Endometrium (tissue), 2 donors: Measurements from ENCODE around the gene CELF2.

Source experiments
- FAIRE-seq: peaks from 2 replicates; lab custom pipeline; 2012; peaks lifted over from hg19 to GRCh38; lab: Jason Lieb, UNC
- donor health status: control.
- donor health status: control.

The CELF2 gene

DNA sequence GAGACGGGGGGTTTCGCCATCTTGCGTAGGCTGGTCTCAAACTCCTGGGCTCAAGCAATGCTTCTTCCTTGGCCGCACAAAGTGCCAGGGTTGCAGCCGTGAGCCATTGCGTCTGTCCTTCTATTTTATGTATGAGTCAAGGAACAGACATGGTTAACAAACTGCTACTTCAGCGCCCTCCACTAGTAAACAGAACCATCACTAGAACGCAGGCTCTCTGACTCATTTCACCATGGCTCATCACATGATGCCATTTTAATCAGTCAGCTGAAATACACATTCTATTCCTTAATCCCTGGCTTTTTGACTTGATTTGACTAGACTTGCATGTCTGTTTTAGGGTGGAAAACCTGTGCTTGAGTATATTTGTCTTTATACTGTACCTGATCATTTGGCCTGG is 41.3 kb downstream of the CELF2 start:
- FAIRE-seq: no peak

DNA sequence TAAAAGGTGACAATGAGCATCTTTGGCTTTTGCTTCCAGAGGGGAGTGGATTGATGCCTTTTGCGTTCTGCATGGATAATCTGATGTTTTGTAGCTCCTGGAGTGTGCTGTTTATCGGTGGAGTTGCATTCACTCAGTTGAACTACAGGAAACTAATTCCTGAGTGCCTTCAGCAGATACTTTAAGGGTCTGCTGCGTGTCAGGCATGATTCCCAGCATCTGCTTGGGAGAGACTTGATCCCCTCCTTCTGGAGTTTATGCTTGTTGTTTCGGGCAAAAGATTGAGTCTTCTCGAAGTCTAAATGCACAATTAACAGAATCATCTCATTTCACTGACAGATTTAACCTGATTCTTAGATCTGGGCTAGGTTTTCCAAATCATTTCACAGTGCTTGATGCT is 46.2 kb downstream of the CELF2 start:
- no peak for FAIRE-seq

DNA sequence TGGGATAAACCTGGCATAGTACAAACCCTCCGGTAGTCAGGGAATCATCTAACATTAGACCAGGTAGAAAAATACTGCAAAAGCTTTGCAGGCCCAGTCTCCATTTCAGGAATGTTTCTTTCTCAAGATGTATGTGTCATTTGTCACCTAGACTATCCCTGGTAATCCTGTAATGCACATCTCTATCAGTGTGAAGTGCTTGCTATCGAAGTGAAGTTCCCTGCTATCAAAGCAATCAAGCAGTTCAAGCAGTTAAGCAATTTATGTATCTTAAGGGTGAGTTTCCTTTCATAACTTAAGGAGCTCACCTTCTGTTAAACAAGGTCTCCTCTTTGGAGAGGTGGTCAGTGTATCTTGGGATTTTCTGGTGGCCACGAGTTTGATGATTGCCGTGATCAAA is 47.2 kb downstream of the CELF2 start:
- FAIRE-seq: no peak

DNA sequence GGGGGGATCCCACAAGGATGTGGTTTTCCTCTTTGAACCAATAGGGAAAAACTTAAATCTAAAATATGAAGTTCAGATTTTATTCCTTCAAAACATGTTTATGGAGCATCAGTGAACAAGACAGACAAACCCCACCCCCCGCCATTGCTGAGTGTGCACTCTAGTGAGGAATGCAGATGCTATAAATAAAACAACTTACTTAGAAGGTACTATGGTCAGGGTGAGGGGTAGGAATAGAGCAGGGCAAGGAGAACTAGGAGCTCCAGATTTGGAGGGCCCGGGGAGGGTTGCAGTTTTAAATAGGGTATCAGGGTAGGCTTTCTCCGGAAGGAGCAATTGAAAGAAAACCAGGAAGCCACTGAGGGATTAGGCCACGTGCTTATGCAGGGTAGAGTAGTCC is 47.9 kb downstream of the CELF2 start:
- FAIRE-seq: no peak

DNA sequence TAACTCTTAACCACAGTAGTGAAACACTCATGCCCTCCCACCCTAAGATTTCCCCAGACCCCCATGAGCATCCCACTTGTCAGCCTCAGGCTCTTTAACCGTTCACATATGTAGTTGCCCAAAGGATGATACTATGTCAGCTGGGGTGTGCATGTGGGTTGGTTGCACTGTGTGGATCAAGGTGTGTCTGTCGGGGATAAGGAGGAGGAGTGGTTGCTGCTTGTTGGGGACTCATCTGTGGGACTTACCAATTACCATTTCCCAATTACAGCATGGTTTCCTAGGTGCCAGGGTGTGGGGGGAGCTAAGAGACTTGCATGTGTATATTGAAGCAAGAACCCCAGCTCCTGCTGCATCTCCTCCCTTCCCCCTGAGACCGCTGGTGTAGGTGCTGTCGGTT is 48.8 kb downstream of the CELF2 start:
- no peak for FAIRE-seq

DNA sequence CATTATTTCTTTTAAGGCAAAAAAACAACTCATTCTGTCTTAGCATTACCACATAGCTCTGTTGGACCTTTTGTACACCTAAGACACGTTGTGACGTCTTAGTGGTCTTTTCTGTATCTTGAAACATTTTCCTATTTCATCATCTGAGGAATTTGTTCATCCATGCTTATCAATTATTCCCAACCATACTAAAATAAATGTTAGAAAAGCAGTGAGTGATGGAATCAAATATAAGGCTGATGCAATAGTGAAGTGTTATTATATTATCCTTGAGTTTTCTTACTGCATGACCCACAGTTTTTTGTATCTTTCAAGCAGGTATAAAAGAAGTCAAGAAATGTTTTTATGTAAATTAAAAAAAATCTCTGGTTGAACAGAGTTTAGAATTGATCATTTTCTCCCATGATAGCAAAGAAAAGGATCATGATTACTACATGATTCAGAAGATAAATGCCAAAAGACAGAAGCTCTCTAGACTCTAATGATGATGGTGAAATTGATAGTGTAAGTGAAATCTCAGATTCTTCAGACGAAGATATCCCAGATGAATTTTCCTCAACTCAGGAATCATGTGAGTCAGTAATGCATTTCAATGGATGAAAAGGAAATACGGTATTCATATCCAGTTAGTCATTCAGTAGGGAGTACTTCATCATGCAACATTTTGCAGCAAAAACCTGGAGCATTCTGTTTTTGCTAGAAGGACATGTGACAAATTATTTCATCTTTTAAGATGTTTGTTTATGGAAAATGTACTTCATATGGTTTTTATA is 51.4 kb downstream of the CELF2 start:
- no peak for FAIRE-seq

DNA sequence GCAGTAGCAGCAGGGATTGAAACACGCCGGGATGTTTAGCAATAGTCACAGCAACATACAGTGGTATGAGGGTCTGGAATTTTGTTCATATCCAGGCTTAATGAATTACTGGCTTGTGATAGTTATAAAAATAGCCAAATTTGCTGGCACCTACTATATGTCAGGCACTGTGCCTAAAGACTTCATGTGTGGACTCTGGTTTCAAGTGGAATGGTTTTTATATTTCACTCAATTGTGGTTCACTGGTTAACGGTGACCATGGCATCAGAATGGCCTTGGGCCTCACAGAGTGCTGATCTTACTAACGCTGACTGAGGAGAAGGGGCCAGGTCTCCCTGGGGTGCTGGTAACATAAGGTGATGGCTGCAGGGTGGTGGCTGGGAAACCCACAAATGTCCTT is 55.7 kb downstream of the CELF2 start:
- FAIRE-seq: no peak

DNA sequence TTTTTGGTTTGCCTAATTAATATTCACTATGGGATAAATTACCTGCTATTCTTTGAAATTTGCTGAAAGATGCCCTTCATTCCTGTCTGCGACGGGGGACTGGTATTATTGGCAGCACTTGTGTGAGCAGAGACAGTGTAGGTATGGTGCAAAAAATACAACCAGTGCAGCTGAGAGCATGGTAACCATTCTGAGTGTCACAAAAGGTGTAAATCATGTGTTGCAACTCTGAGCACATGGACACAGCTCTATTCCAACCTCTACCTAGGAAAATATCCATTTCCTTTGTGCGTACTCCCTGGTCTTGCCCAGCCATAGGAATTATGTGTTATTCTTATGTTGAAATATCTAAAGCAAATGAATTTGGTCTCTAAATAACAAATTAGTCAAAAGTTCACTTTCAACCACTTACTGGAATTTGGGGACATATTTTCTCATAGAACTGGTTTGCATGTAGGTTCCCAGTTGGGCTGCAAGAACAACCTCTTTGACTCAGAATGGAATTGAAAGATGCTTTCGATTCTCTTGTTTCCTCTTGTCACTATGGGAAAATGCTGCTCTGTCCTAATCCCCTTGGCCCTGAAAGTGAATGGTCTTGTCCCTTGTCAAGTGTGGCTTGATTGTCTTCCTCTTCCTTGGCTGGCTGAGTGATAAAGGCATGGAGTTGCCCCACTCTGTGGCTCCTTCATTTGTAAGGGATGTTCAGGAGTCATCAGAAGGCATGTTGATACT is 57.0 kb downstream of the CELF2 start:
- no peak for FAIRE-seq

DNA sequence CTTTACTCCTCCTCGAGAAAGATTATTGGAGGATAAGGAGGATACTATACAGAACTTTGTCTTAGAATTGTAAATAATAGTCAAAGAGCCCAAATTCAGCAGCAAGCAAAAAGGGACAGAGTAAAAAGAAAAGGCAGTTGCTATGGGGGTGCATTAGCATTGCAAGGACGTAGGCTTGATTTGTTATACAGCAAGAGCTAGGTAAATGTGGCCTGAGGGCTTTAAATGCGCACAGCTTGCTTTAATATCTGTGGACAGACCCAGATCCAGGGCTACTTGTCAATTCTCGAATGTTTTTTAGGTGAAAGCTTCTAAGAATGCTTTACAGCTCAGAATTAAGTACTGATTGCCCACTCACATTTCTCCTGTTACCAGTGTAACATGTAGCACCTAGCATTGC is 58.5 kb downstream of the CELF2 start:
- no peak for FAIRE-seq

DNA sequence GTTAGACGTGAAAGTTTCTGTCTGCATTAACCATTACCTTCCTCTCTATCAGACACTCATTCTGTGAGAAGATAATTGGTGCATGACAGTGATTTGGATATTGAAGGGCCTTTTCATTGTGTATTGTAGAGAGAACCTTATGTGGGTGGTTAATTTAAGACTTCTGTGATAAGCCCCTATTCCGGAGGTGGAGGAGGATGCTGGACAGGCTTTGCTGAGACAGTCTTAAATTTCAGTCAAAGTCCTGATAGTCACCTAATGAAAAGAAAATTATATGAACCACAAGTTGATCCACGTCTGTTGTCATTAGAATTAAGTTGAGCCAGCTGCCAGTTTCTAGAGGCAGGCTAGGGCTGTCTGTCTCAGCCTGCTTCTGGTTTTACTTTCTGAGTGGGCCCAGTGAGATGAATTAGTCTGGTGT is 62.9 kb downstream of the CELF2 start:
- no peak for FAIRE-seq

DNA sequence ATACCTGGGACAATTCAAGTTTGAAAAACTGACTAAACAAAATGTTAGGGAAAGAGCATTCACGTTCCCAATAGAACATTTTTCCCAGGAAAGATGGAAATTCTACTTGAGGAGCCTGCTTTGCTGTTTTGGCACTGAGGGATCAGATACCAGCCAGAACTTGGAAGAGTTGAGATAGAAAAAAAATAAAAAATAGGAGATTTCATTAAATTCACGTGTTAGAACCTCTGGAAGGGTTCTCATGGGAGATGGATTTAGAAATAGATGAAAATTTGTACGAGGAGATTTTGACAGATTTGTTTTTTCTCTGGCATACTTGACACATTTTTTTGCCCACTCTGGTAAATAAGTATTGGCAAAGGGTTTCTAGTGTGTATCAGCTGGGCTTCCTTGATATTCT is 63.7 kb downstream of the CELF2 start:
- no peak for FAIRE-seq

DNA sequence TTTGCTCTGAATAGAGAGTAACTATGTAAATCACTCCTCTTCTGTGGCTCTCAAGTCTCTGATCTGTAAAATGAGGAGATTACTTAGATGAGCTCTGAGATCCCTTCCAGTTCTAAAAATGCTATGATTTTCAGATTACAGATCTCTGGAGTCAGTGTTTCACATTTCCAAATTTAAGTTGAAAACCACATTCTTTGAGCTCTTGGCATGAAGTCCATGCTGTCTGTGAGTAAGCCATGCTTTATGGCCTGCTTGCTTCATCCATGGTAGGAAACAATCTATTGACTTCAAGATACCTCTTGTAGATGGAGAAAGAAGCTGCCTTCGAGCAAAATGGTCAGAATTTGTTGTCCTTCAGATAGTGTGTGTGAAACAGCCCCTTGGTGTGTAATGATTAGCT is 64.9 kb downstream of the CELF2 start:
- FAIRE-seq: no peak

DNA sequence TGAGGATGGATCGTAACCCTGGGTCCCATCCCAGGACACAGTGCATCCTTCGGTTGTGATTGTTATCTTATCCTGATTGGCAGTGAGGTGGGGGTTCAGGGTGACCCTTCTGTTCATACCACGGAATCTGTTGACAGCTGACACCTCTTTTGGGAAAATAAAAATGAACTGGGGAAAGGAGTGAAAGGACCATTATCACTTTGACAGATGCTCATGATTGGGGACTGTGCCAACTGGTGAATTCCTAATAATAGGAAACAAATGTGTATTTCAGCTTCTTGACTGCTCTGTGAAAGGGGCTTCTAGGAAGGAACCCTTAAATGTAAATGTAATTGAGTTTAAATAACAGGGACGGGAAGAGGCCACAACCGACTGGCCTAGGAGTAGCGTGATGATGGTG is 65.4 kb downstream of the CELF2 start:
- FAIRE-seq: no peak

DNA sequence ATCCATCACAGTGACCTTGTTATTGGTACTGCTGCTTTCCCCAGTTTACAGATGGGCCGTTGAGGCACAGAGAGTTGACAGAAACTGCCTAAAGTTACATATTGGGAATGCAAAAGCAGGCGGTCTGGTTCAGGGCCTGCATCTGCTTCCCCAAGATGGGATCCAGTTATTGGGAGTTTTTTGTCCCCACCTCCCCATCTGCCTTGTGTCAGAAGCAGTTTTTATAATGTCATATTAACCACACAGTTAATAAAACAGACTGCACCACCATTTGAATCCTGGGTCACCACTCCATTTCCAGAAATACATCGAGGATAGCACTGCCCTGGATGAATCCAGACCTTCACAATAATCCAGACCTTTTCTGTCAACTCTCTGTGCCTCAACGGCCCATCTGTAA is 67.9 kb downstream of the CELF2 start:
- no peak for FAIRE-seq

DNA sequence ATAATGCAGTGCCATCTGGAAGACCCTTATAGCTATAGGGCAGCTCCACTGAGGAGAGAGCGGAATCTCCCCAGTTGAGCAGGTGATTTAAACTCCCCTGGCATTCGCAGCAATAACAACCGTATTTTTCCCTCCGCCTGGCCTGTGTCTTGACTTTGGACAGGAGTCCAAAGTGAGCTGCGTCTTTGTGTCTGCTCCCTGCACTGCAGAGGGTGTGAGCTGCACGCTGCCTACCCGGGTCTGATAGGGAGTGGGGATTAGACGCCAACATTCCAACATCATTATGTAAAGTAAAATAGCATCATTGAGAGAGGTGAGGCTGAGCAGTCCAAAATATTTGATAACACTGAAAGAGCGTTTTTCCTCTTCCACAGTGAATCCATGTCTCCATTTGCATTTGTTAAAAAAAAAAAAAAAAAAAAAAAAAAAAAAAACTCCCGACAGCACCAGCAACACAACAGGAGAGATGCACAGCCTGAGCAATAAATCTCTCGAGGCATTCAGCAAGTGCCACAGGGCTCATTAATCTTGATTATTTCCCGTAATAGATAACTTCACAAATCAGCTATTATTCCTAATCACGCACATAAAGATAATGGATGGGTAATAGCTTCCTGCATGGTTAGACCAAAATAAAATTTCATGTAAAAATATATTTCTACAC is 68.6 kb downstream of the CELF2 start:
- no peak for FAIRE-seq

DNA sequence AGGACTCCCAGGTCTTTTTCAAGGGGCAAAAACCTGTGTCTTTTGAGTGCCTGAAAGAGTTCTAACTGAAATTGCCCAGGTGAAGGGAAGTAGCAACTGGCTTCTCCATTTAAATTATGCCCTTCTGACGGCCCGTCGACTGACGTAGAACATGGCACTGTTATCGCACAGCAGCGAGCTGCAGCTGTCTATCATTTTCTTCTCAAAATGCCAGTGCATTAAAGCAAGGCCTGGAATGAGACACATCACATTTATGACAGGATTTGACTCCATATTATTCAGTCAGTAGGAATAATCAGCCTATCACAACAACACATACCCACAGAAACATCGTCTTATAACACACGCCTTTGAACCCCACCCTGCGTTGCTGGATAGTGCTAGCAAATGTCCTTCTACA is 69.7 kb downstream of the CELF2 start:
- FAIRE-seq: no peak

DNA sequence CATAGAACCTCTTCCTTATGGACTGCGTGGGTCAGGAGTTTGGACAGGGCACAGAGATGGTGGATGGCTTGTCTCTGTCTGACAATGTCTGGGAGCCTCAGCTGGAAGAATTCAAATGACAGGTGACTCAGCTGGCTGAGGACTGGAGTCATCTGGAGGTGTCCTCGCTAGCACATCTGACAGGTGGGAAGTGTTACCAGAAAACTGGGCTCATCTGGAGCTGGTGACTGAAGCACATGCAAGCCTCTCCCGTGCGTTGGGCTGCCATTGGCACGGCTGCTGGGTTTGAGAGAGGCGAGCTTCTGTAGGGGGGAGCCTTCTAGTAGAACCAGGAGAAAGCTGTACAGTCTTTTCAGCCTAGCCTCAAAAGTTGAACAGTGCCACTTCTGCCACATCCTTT is 71.0 kb downstream of the CELF2 start:
- no peak for FAIRE-seq

DNA sequence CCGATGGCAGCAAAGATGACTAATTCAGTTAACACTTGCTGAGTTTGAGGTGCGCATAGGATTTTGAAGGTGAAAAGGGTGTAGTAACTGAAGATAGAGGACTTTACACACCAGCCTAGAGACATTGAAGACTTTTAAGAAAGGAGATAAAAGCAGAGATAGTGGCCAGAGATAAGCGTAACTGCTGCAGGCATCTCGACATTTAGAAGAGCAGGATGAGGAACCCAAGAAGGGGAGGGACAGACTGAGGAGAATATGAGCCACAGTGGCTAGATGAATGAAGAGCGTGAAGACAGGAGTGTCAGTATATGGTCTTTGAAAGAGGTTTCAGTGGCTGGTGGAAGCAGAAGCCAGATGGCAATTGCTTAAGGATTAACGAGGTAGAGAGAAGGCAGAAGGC is 71.6 kb downstream of the CELF2 start:
- no peak for FAIRE-seq

DNA sequence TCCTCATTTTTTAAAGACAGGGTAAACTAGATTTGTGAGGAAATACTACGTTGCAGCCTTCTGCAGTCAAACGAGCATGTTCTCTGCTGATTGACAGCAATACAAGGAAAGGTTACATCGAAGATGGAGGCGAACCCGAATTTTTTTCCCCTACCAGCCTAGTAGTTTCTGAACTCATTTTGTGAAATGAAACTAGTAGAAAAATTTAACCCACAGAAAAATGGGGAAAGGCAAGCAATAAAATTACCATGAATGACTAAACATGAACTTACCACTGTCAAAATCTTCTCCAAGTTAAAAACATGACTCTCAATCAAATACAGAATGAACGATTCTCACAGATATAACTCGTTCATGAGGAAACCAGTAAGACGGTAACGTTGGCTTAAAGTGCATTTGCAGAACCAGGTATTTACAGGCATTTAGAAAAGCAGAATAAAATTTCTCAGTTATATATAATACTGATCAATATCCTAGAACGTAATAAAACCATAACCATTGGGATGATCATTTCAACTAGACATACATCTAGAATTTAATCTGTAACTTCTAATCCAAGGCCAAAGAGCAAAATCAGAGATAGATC is 73.9 kb downstream of the CELF2 start:
- no peak for FAIRE-seq

DNA sequence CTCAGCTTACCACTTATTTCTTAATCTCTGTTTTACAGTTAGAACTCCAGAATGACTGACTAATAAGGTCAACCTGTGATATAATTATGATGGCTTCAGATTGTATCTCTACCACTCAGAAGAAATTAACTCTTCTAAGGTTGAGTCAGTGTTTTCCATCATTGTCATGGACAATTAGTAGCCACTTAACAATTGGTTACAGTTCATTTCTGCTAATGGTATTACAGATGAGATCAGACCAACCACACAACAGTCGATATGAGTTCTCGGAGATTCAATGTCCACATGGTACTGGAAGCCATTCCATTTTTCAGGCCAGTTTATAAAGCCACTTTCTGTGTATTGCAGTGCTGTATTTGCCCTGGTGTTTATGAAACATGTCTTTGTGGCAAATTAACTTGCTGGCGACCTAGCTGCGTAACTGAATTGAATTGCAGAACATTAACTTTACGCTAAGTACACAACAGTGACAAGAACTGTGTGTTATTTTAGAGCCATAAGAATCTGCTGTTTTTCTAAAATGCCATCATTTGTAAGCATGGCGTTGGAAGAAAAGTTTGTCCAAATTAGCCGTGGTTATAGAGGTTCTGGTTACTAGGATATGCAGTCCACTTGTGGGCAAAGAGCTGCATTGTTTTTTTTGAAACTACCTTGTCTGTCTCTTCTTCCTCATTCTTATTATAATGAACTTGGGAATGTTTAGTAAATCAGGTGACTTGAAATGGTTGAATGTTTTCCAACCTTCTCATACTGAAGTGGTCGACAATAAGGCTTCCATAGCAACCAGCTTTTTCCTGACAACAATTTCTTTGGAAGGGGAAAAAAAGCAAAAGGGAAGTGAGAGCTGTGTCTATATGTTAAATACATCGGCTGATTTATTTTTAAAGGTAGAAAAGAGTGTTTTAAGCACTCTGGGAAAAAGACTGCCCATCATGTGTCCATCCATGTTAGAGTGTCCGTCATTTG is 76.4 kb downstream of the CELF2 start:
- FAIRE-seq: no peak

DNA sequence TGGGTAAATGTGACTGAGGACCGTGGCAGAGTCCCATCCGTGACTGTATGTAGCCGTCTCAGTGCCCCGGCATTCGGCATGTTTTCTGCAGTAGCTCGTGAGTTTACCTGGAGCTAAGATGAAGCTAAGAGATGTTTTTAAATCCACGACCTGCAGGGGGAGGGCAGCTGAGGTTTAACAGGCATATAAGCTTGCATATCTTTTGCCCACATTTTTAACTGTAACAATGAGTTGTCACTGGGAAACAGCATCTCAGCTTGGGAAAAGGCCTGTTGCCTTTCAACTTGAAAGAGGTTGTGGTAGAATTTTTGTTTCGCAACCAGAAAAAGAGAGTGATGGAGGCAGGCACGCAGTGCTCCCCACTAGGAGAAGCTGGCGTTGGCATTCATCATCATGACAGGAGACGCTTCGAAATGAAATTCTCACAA is 77.7 kb downstream of the CELF2 start:
- FAIRE-seq: no peak

DNA sequence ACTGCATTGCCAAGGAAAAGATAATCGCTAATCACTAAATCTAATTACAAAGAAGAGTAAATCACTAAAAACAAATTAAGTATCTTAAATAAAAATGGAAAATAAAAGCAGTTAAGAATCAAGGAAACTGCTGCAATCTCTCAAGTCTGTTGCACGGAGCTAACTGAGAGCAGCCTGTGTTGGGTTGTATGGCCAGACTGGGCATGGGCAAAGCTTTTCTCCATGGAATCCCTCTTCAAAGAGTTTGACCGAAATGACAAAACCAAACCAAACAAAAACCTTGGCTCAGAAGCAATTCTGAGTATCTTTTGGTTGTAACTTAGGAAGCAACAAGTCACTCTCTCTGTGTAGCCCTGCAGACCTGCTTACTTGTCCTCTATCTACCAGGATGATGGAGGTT is 78.8 kb downstream of the CELF2 start:
- FAIRE-seq: no peak
